GM18951 (cell line): ENCODE data around the gene PYDC1.
"Not testable (repeated sequence)": the region's sequence is repeated elsewhere in the genome, so short reads cannot be mapped to it uniquely, and the experiment has no call there.

Source experiments
- POLR2A ChIP-seq: IDR thresholded peaks from 4 replicates; pipeline ENCODE4 v1.6.1; 2011; ENCODE audit warnings: mild to moderate bottlenecking; ENCODE audit not compliant: insufficient read length, insufficient read depth; ENCODE audit errors: extremely low read depth
- in situ Hi-C: fragments of 300-500 bp; cut with MboI; formaldehyde crosslinking; loops from one replicate; pipeline ENCODE4 v1.12.0; 2022; ENCODE audit warnings: low sequenced_read_pairs, mixed read lengths, inconsistent platforms; ENCODE audit not compliant: unreplicated experiment

The PYDC1 gene

GRCh38 chr16:31216422-31217135 lies at the start of gene PYDC1:
Gene PYDC1, minus strand, starts transcription at chr16:31217135. Its CDS starts 107 bp downstream, at chr16:31217028.
- TF ChIP-seq POLR2A: no peak
- in situ Hi-C loops: no loop called here

- in situ Hi-C loops: no loop called here
Measured at GRCh38 chr16:31265329-31266245, 48.7 kb upstream of the PYDC1 start.

GRCh38 chr16:31262084-31262483 lies 45.1 kb upstream of the PYDC1 start:
- in situ Hi-C loops: no loop called here

More at GRCh38 chr16:31265329-31266245, 48.7 kb upstream of the PYDC1 start:
- TF ChIP-seq POLR2A: no peak

GRCh38 chr16:31260136-31260931 lies 43.4 kb upstream of the PYDC1 start:
- in situ Hi-C loops: no loop called here

More at GRCh38 chr16:31262084-31262483, 45.1 kb upstream of the PYDC1 start:
- no peak for TF ChIP-seq POLR2A

GRCh38 chr16:31258366-31258765 lies 41.4 kb upstream of the PYDC1 start:
- no peak for TF ChIP-seq POLR2A
- in situ Hi-C loops: no loop called here

More at GRCh38 chr16:31260136-31260931, 43.4 kb upstream of the PYDC1 start:
- TF ChIP-seq POLR2A: no peak

- in situ Hi-C loops: no loop called here
- no peak for TF ChIP-seq POLR2A
Measured at GRCh38 chr16:31256466-31256865, 39.5 kb upstream of the PYDC1 start.

DNA sequence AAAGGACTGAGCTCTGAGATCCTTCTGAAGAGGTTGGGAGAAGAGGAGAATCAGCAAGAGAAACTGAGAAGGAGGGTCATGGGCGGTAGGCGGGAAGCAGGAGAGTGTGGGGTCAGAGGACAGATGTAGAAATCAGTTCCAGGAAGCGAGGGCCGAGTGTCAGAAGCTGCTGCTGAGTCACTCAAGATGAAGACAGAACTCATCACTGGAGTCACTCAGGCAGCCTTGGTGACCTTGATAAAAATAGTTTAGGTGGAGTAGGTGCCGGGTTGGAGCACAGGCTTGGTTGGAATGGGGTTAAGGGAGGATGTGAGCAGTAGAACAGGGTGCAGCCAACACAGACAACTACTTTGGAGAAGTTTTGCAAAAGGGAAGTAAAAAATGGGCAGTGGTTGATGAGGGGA lies 36.7 kb upstream of the PYDC1 start:
- in situ Hi-C loops: no loop called here
- TF ChIP-seq POLR2A: no peak

GRCh38 chr16:31251435-31251834 lies 34.5 kb upstream of the PYDC1 start:
- in situ Hi-C loops: no loop called here

GRCh38 chr16:31250782-31251384 lies 33.9 kb upstream of the PYDC1 start:
- in situ Hi-C loops: no loop called here
- no peak for TF ChIP-seq POLR2A

More at GRCh38 chr16:31251435-31251834, 34.5 kb upstream of the PYDC1 start:
- TF ChIP-seq POLR2A: no peak

DNA sequence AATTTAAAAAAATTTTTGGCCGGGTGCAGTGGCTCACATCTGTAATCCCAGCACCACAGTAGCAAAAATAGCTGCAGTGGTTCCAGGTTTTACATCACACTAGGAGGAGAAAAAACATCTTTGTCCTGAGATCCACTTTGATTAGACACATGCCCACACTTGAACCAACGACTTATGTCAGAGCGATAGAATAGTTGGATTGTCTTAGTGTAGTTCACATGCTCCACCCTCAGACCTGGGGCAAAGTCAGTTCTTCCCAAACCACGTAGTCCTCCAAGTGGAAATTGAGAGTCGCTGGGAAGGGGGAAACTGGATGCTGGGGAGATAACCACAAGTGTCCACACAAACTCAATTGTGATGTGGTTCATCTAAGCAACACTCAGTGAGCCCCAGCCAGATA lies 31.4 kb upstream of the PYDC1 start:
- TF ChIP-seq POLR2A: no peak
- in situ Hi-C loops: no loop called here

- no peak for TF ChIP-seq POLR2A
- in situ Hi-C loops: no loop called here
Measured at GRCh38 chr16:31246296-31246695, 29.4 kb upstream of the PYDC1 start.

DNA sequence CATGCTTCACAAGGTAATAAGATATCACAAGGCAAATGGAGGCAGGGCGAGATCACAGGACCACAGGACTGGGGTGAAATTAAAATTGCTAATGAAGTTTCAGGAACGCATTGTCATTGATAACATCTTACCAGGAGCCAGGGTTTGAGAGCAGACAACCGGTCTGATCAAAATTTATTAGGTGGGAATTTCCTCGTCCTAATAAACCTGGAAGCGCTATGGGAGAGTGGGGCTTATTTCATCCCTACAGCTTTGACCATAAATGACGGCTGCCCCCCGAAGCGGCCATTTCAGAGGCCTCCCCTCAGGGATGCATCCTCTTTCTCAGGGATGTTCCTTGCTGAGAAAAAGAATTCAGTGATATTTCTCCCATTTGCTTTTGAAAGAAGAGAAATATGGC lies 28.7 kb upstream of the PYDC1 start:
- in situ Hi-C loops: not testable (repeated sequence)

DNA sequence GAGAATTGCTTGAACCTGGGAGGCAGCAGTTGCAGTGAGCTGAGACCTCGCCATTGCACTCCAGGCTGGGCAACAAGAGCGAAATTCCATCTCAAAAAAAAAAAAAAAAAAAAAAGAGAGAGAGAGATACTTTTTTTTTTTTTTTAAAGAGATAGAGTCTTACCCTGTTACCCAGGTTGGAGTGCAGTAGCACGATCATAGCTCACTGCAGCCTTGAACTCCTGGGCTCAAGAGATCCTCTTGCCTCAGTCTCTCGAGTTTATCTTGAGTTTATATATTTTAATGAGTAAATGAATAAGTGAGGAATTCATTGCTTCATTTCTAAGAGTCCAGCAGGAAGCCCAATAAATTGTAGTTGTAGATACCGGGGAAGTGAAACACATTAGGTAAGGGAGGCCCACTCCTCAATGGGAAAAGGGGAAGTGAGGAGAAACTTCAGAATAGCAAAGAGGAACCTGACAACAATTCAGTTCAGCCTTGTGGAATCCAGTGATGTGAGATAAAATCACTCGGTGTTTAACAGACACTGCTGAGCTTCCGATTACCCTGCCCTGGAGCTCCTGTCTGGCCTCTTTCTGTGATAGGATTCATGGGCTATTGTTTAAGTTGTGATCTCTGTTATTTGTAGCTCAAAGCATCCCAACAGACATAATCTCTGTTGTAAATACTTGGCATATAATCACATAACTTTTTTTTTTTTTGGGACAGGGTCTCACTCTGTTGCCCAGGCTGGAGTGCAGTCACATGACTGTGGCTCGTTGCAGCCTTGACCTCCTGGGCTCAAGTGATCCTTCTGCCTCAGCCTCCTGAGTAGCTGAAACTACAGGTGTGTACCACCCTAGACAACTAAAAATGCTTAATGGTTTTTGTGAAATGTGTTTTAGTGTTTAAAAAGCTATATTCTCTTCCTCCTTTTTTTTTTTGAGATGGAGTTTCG lies 27.1 kb upstream of the PYDC1 start:
- in situ Hi-C loops: no loop called here
- TF ChIP-seq POLR2A: no peak
